ENCODE measurements around the gene NETO1.

The NETO1 gene

DNA sequence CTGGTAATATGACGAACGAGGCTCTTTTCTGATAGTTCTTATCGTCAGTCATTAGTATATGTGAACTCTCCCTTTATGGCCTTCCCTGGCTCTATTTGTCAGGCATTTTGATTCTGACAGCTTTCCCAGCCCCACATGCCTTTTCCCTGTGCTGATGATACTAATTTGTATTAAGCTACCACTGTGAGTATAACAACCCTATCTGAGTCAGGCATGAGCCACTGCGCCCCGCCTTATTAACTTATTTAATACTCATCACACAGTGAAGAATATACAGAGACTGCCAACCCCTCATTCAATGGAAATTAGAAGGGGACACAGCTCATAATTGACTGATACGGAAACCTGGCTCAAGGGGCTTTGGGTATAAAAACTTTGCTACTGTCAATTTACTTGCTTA, 140.0 kb downstream of the NETO1 start:
- Mint-ChIP-seq H3K9me3 (no peaks in the 10 kb centered on the region), H3K4me3 (no peak overlapping the region), H3K27ac (no peak overlapping the region), H3K27me3 (ENCODE audit: low read depth) (no peaks in the 10 kb centered on the region), H3K36me3 (ENCODE audit: low read depth) (no peaks in the 10 kb centered on the region), H3K4me1 (ENCODE audit: low read depth) (no peaks in the 10 kb centered on the region)
- no peak for DNase-seq (ENCODE audit: low spot score)

DNA sequence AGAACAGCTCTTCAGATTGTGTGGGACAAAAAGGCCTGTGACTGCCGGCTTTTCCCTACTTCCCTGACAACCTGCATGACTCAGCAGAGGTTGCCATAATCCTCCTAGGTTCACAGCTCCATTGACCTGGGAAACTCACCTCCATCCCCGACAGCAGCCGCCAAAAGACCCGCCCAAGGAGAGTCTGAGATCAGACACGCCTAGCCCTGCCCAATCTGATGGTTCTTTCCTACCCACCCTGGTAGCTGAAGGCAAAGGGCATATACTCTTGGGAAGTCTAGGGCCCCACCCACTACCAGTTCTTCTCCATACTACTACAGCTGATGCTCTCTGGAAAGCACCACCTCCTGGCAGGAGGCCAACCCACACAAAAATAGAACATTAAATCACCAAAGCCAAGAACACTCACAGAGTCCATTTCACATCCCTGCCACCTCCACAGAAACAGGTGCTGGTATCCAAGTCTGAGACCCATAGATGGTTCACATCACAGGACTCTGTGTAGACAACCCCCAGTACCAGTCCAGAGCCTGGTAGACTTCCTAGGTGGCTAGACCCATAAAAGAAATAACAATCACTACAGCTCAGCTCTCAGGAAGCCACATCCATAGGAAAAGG, 140.6 kb downstream of the NETO1 start:
- DNase-seq (ENCODE audit: low spot score) = no peak
- Mint-ChIP-seq H3K27me3 (ENCODE audit: low read depth) (no peaks in the 10 kb centered on the region), H3K9me3 (no peaks in the 10 kb centered on the region), H3K36me3 (ENCODE audit: low read depth) (no peaks in the 10 kb centered on the region), H3K27ac (no peak overlapping the region), H3K4me1 (ENCODE audit: low read depth) (no peaks in the 10 kb centered on the region), H3K4me3 (no peak overlapping the region)

DNA sequence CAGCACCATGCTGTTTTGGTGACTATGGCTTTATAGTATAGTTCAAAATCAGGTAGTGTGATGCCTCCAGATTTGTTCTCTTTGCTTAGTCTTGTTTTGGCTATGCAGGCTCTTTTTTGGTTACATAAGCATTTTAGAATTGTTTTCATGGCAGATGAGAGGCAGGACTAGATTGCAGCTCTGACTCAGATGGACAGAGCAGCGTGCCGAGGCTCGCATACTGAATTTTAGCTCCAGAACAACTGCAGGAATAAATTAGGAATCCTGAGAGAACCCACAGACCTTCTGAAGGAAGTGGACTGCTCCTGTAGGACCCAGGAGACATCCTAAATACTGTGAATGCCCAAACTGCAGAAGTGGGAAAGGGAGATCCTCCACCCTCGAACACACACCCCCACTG, 141.6 kb downstream of the NETO1 start:
- H3K4me3 Mint-ChIP-seq = no peak overlapping the region
- H3K36me3 Mint-ChIP-seq (ENCODE audit: low read depth) = no peaks in the 10 kb centered on the region
- DNase-seq (ENCODE audit: low spot score) = no peak
- H3K27me3 Mint-ChIP-seq (ENCODE audit: low read depth) = no peaks in the 10 kb centered on the region
- no peaks in the 10 kb centered on the region for H3K4me1 Mint-ChIP-seq (ENCODE audit: low read depth)
- no peak overlapping the region for H3K27ac Mint-ChIP-seq
- H3K9me3 Mint-ChIP-seq = no peaks in the 10 kb centered on the region

DNA sequence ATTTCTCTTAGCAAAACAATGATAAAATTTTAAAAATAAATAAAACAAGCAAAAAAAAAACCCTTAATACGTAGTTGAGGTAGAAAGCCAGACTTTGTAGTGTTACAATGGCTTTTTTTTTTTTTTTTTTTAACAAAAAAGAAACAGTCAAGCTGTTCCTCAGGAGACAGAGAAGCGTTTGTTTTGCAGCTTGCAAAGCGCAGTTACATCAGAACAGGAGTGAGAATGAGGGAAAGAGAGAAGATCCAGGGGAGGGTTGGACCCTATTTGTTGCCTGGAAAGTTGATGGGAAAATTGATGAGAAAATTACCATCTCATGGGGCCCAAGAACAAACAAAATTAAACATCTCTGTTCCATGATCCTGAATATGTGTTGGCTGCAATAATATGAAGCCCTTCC, 146.5 kb downstream of the NETO1 start:
- no peaks in the 10 kb centered on the region for H3K27me3 Mint-ChIP-seq (ENCODE audit: low read depth)
- H3K4me3 Mint-ChIP-seq = no peak overlapping the region
- no peaks in the 10 kb centered on the region for H3K36me3 Mint-ChIP-seq (ENCODE audit: low read depth)
- no peak overlapping the region for H3K27ac Mint-ChIP-seq
- no peaks in the 10 kb centered on the region for H3K4me1 Mint-ChIP-seq (ENCODE audit: low read depth)
- no peak for DNase-seq (ENCODE audit: low spot score)
- H3K9me3 Mint-ChIP-seq = no peaks in the 10 kb centered on the region

GRCh38 chr18:72720116-72720515, 147.7 kb downstream of the NETO1 start:
- Mint-ChIP-seq H3K36me3 (ENCODE audit: low read depth) (no peaks in the 10 kb centered on the region), H3K4me1 (ENCODE audit: low read depth) (no peaks in the 10 kb centered on the region), H3K27ac (no peak overlapping the region), H3K27me3 (ENCODE audit: low read depth) (no peaks in the 10 kb centered on the region), H3K9me3 (no peaks in the 10 kb centered on the region), H3K4me3 (no peak overlapping the region)
- no peak for DNase-seq (ENCODE audit: low spot score)

DNA sequence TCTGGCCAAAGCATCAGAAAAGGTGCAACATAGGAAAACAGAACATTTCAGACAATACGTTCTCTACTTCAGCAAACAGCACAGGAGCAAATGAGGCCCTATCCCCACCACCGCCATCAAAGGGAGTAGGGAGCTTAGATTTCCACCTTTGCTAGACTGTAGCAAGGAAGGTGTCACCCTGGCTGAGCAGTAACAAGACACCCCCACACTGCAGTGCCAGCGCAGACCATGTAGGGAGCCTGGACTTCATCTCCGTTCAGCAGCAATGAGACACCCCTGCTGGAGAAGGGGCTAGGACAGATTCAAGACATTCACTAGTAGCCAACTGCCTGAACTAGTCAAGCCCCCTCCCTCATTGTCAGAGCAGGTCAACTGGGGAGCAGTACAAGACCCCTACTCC, 163.6 kb downstream of the NETO1 start:
- Mint-ChIP-seq H3K4me3 (no peak overlapping the region), H3K4me1 (ENCODE audit: low read depth) (no peaks in the 10 kb centered on the region), H3K36me3 (ENCODE audit: low read depth) (no peaks in the 10 kb centered on the region), H3K27ac (no peak overlapping the region), H3K9me3 (no peaks in the 10 kb centered on the region), H3K27me3 (ENCODE audit: low read depth) (no peaks in the 10 kb centered on the region)
- DNase-seq (ENCODE audit: low spot score) = no peak

GRCh38 chr18:72700961-72701710, 166.7 kb downstream of the NETO1 start:
- H3K4me3 Mint-ChIP-seq = no peak overlapping the region
- no peaks in the 10 kb centered on the region for H3K9me3 Mint-ChIP-seq
- H3K4me1 Mint-ChIP-seq (ENCODE audit: low read depth) = no peaks in the 10 kb centered on the region
- no peaks in the 10 kb centered on the region for H3K36me3 Mint-ChIP-seq (ENCODE audit: low read depth)
- DNase-seq (ENCODE audit: low spot score) = no peak
- H3K27ac Mint-ChIP-seq = no peak overlapping the region
- no peaks in the 10 kb centered on the region for H3K27me3 Mint-ChIP-seq (ENCODE audit: low read depth)

DNA sequence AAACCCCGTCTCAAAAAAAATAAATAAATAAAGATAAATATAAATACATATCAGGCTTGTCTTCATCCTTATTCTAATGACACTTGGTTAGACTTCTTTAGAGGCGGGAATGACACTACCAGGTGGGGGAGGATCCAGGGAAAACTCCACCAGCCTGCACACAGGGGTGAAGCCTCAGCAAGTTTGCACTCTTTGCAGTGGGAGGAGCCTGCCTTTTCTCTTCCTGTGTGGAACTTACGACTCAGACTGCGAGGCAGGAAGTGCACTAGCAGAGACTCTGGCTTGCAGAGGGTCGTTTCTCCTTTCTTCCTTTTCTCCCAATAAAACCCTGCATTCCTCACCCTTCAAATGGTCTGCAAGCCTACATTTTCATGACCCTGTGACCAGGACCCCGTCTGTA, 170.1 kb downstream of the NETO1 start:
- Mint-ChIP-seq H3K36me3 (ENCODE audit: low read depth) (no peaks in the 10 kb centered on the region), H3K4me3 (no peak overlapping the region), H3K27me3 (ENCODE audit: low read depth) (no peaks in the 10 kb centered on the region), H3K4me1 (ENCODE audit: low read depth) (no peaks in the 10 kb centered on the region), H3K9me3 (no peaks in the 10 kb centered on the region), H3K27ac (no peak overlapping the region)
- DNase-seq (ENCODE audit: low spot score) = no peak

DNA sequence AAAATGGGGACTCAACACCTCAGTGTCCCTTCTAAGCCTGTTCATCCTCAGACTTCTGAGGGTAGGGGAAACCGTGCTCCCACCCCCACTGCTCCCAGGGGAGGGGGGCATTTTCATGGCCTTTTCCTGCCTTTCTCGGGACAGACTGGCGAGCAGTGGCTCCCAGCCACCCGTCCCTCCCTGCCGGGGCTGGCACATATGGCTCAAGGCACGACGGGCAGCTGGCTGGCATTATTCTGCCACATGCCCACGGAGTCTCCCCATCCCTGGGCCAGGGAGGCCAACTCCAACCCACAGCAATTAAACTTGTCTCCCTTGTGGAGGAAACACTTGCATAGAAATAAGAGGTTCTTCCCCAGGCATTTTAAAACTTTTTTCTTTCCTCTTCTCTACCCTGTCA, 175.2 kb downstream of the NETO1 start:
- no peaks in the 10 kb centered on the region for H3K9me3 Mint-ChIP-seq
- no peaks in the 10 kb centered on the region for H3K27me3 Mint-ChIP-seq (ENCODE audit: low read depth)
- DNase-seq (ENCODE audit: low spot score) = no peak
- H3K36me3 Mint-ChIP-seq (ENCODE audit: low read depth) = no peaks in the 10 kb centered on the region
- H3K4me1 Mint-ChIP-seq (ENCODE audit: low read depth) = no peaks in the 10 kb centered on the region
- no peak overlapping the region for H3K4me3 Mint-ChIP-seq
- H3K27ac Mint-ChIP-seq = no peak overlapping the region

Data from T-helper 2 cell treated with Interferon-gamma antibody and Interleukin-4, amounts not matched to agents 5 μg/mL and 100 μg/mL, for 36 hours (primary cell).